ENCODE data around the gene NCOA5. TPM values are rescaled to one million over a fixed set of nuclear protein-coding genes. Genes with fewer than 3 reads are reported as not detected.
A peak's percentile ranks its signal among the peaks of the same experiment; 100 is the strongest.

NCOA5 gene
- total and polyA plus RNA-seq, 9 of the 15 experiments (the other 6 are each of a cell fraction or from before 2014, with no cell fraction given): 3.9 to 22.8 (median 13.8) TPM

DNA sequence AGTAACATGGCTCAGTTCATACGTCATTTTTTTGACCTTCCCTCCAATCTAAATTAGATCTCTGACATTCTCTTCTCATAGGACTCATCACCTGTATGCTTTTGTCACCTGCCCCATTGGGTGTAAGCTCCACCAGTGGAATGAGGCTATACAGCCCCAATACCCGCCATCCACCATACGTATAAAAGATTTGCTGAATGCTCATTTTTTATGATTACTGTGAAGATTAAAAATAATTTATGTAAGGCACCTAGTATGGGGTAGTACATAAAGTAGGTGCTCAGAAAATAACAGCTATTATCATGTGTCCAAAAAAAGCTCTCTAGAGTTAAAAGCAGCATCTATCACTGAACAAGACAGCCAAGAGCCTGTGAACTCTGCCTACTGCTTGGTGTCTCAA lies 24.1 kb downstream of the NCOA5 start:
- FAIRE-seq: no peak
- BruUV-seq (replicated peaks): no TSS peak

DNA sequence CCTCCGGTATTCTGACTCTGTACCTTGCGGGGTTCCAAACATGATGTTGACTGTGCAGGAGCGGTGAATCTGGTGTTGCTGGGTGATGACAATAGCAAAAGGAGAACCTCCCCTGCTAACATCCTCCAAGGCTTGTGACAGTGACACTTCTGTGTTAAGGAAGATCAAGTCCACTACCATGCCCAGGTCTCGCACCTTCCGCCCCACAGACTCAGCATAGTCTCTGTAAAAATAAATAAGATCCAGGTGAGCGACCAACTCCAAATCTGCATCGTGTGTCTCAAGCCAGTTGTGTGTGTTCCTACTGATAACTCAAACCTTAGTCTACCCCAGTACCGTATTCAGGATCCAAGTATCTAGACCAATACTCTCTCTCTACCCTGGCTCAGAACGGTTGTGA lies 24.8 kb downstream of the NCOA5 start:
- Histone ChIP-seq H3K36me3 (ENCODE audit: control insufficient read depth, insufficient read depth, low read length) (peaks cover 91% of the 10 kb centered on the region), H3K4me2 (ENCODE audit: insufficient read depth, low read length) (no peak overlapping the region), H3K4me3 (no peak overlapping the region), H3K9ac (ENCODE audit: insufficient read depth in 1 of 2, low read depth in 2 of 2, low read length in 2 of 2) (no peak overlapping the region), H3K79me2 (ENCODE audit: control insufficient read depth, insufficient read depth, low read length) (no peaks in the 10 kb centered on the region), H3K27me3 (ENCODE audit: control insufficient read depth in 2 of 2, insufficient read depth in 2 of 2, low read length in 2 of 2) (no peaks in the 10 kb centered on the region), H3K4me1 (replicated peaks in 1 of 2; ENCODE audit: control insufficient read depth in 2 of 2, insufficient read depth in 2 of 2, low read length in 2 of 2) (no peaks in the 10 kb centered on the region; a peak in 1 of 5 replicates), H2AFZ (ENCODE audit: low read depth, low read length) (no peak overlapping the region), H3K9me1 (ENCODE audit: control insufficient read depth, insufficient read depth, low read length) (no peaks in the 10 kb centered on the region), H4K20me1 (replicated peaks; ENCODE audit: control insufficient read depth, insufficient read depth, low read length) (no peaks in the 10 kb centered on the region), H3K27ac (ENCODE audit: extremely low read depth, low read depth, low read length) (no peak overlapping the region), H3K9me3 (replicated peaks; ENCODE audit: control insufficient read depth, insufficient read depth, low read depth, low read length) (no peaks in the 10 kb centered on the region)
- WGBS (ENCODE audit: insufficient coverage, low coverage, missing lambda C conversion rate): 86% methylated on average over 9 of the region's 9 CpGs
- CTCF ChIA-PET (ENCODE audit: low intra/inter-chr PET ratio): no interaction called here
- FAIRE-seq (no peak), ATAC-seq (no peak), DNase-seq (ENCODE audit: extremely low read depth in 1 of 4, low spot score in 3 of 4) (no peak)
- no peak for TF ChIP-seq ZNF143 (CRISPR knock-in tag; IDR thresholded peaks at IDR 0.05)
- TF ChIP-seq, protein P1, sequence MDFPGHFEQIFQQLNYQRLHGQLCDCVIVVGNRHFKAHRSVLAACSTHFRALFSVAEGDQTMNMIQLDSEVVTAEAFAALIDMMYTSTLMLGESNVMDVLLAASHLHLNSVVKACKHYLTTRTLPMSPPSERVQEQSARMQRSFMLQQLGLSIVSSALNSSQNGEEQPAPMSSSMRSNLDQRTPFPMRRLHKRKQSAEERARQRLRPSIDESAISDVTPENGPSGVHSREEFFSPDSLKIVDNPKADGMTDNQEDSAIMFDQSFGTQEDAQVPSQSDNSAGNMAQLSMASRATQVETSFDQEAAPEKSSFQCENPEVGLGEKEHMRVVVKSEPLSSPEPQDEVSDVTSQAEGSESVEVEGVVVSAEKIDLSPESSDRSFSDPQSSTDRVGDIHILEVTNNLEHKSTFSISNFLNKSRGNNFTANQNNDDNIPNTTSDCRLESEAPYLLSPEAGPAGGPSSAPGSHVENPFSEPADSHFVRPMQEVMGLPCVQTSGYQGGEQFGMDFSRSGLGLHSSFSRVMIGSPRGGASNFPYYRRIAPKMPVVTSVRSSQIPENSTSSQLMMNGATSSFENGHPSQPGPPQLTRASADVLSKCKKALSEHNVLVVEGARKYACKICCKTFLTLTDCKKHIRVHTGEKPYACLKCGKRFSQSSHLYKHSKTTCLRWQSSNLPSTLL (IDR thresholded peaks at IDR 0.05): no peak
- TF ChIP-seq, protein P2, sequence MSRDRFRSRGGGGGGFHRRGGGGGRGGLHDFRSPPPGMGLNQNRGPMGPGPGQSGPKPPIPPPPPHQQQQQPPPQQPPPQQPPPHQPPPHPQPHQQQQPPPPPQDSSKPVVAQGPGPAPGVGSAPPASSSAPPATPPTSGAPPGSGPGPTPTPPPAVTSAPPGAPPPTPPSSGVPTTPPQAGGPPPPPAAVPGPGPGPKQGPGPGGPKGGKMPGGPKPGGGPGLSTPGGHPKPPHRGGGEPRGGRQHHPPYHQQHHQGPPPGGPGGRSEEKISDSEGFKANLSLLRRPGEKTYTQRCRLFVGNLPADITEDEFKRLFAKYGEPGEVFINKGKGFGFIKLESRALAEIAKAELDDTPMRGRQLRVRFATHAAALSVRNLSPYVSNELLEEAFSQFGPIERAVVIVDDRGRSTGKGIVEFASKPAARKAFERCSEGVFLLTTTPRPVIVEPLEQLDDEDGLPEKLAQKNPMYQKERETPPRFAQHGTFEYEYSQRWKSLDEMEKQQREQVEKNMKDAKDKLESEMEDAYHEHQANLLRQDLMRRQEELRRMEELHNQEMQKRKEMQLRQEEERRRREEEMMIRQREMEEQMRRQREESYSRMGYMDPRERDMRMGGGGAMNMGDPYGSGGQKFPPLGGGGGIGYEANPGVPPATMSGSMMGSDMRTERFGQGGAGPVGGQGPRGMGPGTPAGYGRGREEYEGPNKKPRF (IDR thresholded peaks at IDR 0.05; ENCODE audit: low read depth, low read length): no peak
- no peak for TF ChIP-seq ZNF347 (CRISPR knock-in tag; IDR thresholded peaks at IDR 0.05; ENCODE audit: low read depth)
- no peak for TF ChIP-seq ARHGAP35 (IDR thresholded peaks at IDR 0.05; ENCODE audit: partially characterized antibody)
- no peak for TF ChIP-seq NFIC (IDR thresholded peaks at IDR 0.05)
- TF ChIP-seq, protein P3, sequence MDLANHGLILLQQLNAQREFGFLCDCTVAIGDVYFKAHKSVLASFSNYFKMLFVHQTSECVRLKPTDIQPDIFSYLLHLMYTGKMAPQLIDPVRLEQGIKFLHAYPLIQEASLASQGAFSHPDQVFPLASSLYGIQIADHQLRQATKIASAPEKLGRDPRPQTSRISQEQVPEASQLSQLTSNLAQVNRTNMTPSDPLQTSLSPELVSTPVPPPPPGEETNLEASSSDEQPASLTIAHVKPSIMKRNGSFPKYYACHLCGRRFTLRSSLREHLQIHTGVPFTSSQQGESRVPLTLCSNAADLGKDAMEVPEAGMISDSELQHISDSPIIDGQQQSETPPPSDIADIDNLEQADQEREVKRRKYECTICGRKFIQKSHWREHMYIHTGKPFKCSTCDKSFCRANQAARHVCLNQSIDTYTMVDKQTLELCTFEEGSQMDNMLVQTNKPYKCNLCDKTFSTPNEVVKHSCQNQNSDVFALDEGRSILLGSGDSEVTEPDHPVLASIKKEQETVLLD (IDR thresholded peaks at IDR 0.05): no peak
- POLR2A ChIA-PET: interaction anchor here (1.2 to 1.4 kb wide), 3 partner anchors 9 to 22 kb away, joined by 3 to 5 read pairs (median 4); no protein-coding TSS in a partner anchor
- in situ Hi-C loops (cut with MboI): no loop called here
- BruUV-seq (replicated peaks): no TSS peak
- intact Hi-C loops (cut with micrococcal nuclease): no loop called here

More for the DNA sequence above, 24.1 kb downstream of the NCOA5 start:
- H4K20me1 ChIP-seq (replicated peaks; ENCODE audit: control insufficient read depth, insufficient read depth, low read length): no peaks in the 10 kb centered on the region
- H3K4me3 ChIP-seq: no peak overlapping the region
- H3K79me2 ChIP-seq (ENCODE audit: control insufficient read depth, insufficient read depth, low read length): no peaks in the 10 kb centered on the region
- peak; percentile 21; the same call in 1 of the 2 replicates for TF ChIP-seq ZNF316 (IDR thresholded peaks at IDR 0.05)
- TF ChIP-seq MCM2 (IDR thresholded peaks at IDR 0.05; ENCODE audit: low read depth): no peak
- H3K9ac ChIP-seq (ENCODE audit: insufficient read depth in 1 of 2, low read depth in 2 of 2, low read length in 2 of 2): no peak overlapping the region
- in situ Hi-C loops (cut with MboI): no loop called here
- H3K9me1 ChIP-seq (ENCODE audit: control insufficient read depth, insufficient read depth, low read length): no peaks in the 10 kb centered on the region
- CTCF ChIA-PET (ENCODE audit: low intra/inter-chr PET ratio): no interaction called here
- H3K9me3 ChIP-seq (replicated peaks; ENCODE audit: control insufficient read depth, insufficient read depth, low read depth, low read length): no peaks in the 10 kb centered on the region
- no peaks in the 10 kb centered on the region; a peak in 1 of 5 replicates for H3K4me1 ChIP-seq (replicated peaks in 1 of 2; ENCODE audit: control insufficient read depth in 2 of 2, insufficient read depth in 2 of 2, low read length in 2 of 2)
- WGBS (ENCODE audit: insufficient coverage, low coverage, missing lambda C conversion rate): 87% methylated on average over 3 of the region's 3 CpGs
- H3K4me2 ChIP-seq (ENCODE audit: insufficient read depth, low read length): no peak overlapping the region
- no peak overlapping the region for H3K27ac ChIP-seq (ENCODE audit: extremely low read depth, low read depth, low read length)
- H3K36me3 ChIP-seq (ENCODE audit: control insufficient read depth, insufficient read depth, low read length): peaks cover 91% of the 10 kb centered on the region
- POLR2A ChIA-PET: interaction anchor here (1.2 to 1.4 kb wide), 5 partner anchors 10 to 36 kb away, joined by 3 to 6 read pairs (median 4); no protein-coding TSS in a partner anchor
- ATAC-seq (no peak), DNase-seq (ENCODE audit: extremely low read depth in 1 of 4, low spot score in 3 of 4) (no peak)
- no peaks in the 10 kb centered on the region for H3K27me3 ChIP-seq (ENCODE audit: control insufficient read depth in 2 of 2, insufficient read depth in 2 of 2, low read length in 2 of 2)
- H2AFZ ChIP-seq (ENCODE audit: low read depth, low read length): no peak overlapping the region
- intact Hi-C loops (cut with micrococcal nuclease): no loop called here
